ENCODE results near the gene C18orf32. TPM values are rescaled to one million over a fixed set of nuclear protein-coding genes. Genes with fewer than 3 reads are reported as not detected.

The C18orf32 gene
- total and polyA plus RNA-seq, 10 of the 15 experiments (the other 5 are each of a cell fraction or from before 2014, with no cell fraction given): 11.5 to 67.0 (median 32.9) TPM

DNA sequence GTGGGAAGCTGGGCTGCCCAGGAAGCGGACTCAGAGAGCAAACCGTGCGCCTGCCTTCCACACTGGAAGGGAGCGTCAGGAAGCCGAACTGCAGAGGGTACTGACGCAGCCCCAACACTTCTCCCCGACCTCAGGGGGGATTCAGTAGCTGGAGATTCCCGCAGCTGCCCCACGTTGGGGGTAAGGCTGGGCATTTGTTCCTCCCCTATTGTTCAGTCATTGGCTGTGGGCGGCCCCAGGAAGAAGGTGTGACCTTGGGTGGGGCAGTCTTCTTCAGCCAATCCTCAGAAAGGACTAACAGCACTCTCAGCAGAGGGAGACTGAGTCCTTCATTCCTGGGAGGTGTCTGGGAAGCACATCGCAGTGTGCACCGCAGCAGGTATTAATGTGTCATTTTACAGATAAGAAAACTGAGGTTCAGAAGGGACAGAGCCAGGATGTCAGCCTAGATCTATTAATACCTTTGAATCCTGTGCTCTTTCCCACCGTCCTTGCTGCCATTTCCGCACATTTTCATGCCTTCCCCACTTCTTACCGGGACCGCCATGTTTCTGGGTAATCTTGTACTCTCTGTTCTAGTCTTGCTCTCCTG, 12.1 kb upstream of the C18orf32 start (continued):
- TF ChIP-seq, protein P1, sequence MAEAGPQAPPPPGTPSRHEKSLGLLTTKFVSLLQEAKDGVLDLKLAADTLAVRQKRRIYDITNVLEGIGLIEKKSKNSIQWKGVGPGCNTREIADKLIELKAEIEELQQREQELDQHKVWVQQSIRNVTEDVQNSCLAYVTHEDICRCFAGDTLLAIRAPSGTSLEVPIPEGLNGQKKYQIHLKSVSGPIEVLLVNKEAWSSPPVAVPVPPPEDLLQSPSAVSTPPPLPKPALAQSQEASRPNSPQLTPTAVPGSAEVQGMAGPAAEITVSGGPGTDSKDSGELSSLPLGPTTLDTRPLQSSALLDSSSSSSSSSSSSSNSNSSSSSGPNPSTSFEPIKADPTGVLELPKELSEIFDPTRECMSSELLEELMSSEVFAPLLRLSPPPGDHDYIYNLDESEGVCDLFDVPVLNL (IDR thresholded peaks at IDR 0.05; ENCODE audit: low read depth, low read length): no peak

DNA sequence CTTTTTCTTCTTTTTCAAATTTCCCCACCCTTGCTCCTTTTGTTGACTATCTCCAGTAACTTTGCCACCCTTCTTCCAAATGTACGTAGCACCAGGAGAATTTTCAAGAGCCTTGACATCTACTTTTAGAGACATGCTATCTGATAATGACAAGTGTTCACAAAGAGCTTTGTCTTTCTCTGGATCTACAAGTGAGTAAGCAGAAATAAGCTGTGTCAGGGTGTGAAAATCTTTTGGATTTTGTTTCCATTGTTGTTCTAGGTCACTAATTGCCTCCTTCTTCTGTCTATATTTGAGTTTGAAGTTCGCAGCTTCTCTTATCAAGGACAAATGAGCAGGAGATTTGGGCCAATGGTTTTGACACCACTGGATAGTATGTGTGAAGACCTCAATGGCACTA, 8.4 kb upstream of the C18orf32 start:
- TF ChIP-seq MEF2B (IDR thresholded peaks at IDR 0.05; ENCODE audit: partially characterized antibody, poor library complexity, severe bottlenecking): no peak
- CTCF ChIA-PET: interaction anchor here (0.8 to 3.1 kb wide), 4 partner anchors 11 to 359 kb away, joined by 3 to 13 read pairs (median 3); no protein-coding TSS in a partner anchor
- DNase-seq (ENCODE audit: low read depth, low spot score) (no peak), ATAC-seq (no peak), FAIRE-seq (no peak)
- intact Hi-C loops (cut with micrococcal nuclease; ENCODE audit: unreplicated experiment) (no loop called here), in situ Hi-C loops (cut with MboI) (loop anchor here (10.0 to 25.0 kb wide), 2 partner anchors 769 to 1542 kb away; partner anchors contain the start of genes CFAP53 and SMAD4)
- H3K27ac ChIP-seq (ENCODE audit: control insufficient read depth, insufficient read depth): no peak overlapping the region
- RAD21 ChIA-PET (ENCODE audit: unreplicated experiment): interaction anchor here (1.0 kb wide), 1 partner anchor 9 kb away, joined by 3 read pairs; the partner anchor contains the start of gene C18orf32
- H3K4me2 ChIP-seq (ENCODE audit: control insufficient read depth, insufficient read depth): no peak overlapping the region
- H3K4me3 ChIP-seq: no peak overlapping the region
- H3K36me3 ChIP-seq (ENCODE audit: control insufficient read depth in 2 of 2, insufficient read depth in 2 of 2, low read length in 1 of 2): peaks cover 0 to 9% of the 10 kb centered on the region in 2 experiments; a peak in 2 of 4 replicates
- no peaks in the 10 kb centered on the region; the same call in 2 of the 3 replicates for H3K9me3 ChIP-seq (replicated peaks; ENCODE audit: control insufficient read depth, insufficient read depth, low read length)
- BruUV-seq (replicated peaks): no TSS peak
- no peaks in the 10 kb centered on the region for H4K20me1 ChIP-seq (ENCODE audit: control insufficient read depth, insufficient read depth)
- no peaks in the 10 kb centered on the region for H3K27me3 ChIP-seq (replicated peaks in 1 of 2; ENCODE audit: control insufficient read depth in 2 of 2, insufficient read depth in 2 of 2, low read length in 1 of 2)
- no peaks in the 10 kb centered on the region; the same call in 1 of the 2 replicates for H3K4me1 ChIP-seq (ENCODE audit: control insufficient read depth, insufficient read depth, low read length)
- no peak overlapping the region; the same call in 1 of the 2 replicates for H2AFZ ChIP-seq (ENCODE audit: control insufficient read depth, low read depth, low read length)
- SMC1A ChIA-PET (ENCODE audit: uncharacterized antibody, unreplicated experiment): interaction anchor here (0.7 to 1.4 kb wide), 7 partner anchors 8 to 694 kb away, joined by 3 to 7 read pairs (median 3); partner anchors contain the start of gene C18orf32
- 24% methylated on average over 2 of the region's 2 CpGs for WGBS (ENCODE audit: insufficient coverage, insufficient replicate concordance, low lambda C conversion rate, missing lambda C conversion rate)
- peaks cover 18% of the 10 kb centered on the region for H3K79me2 ChIP-seq (ENCODE audit: control insufficient read depth, insufficient read depth, low read length)
- POLR2A ChIA-PET: interaction anchor here (1.4 to 1.5 kb wide), 2 partner anchors 9 to 12 kb away, joined by 4 to 5 read pairs; no protein-coding TSS in a partner anchor
- H3K9ac ChIP-seq (ENCODE audit: control insufficient read depth, insufficient read depth, low read length): no peak overlapping the region

Measured in GM12878 (cell line).